AML-193 (cell line): ENCODE data around the gene AFAP1.

Experiments used
- DNase-seq, 2 experiments: peaks; one replicate each; lab custom pipeline; 2025; lab: John Stamatoyannopoulos, UW

AFAP1 gene

GRCh38 chr4:7915875-7916242, 23.8 kb downstream of the AFAP1 start:
- DNase-seq, result no peak

GRCh38 chr4:7912826-7913225, 26.8 kb downstream of the AFAP1 start:
- no peak for DNase-seq

- DNase-seq, result no peak
Observed at GRCh38 chr4:7910952-7911578, 28.6 kb downstream of the AFAP1 start.

GRCh38 chr4:7910263-7910896, 29.3 kb downstream of the AFAP1 start:
- DNase-seq, result no peak

GRCh38 chr4:7909463-7910262, 30.0 kb downstream of the AFAP1 start:
- no peak for DNase-seq

- no peak for DNase-seq
Observed at GRCh38 chr4:7908668-7909067, 31.0 kb downstream of the AFAP1 start.

GRCh38 chr4:7907142-7907541, 32.5 kb downstream of the AFAP1 start:
- DNase-seq, result no peak

- no peak for DNase-seq
Observed at GRCh38 chr4:7906171-7906701, 33.4 kb downstream of the AFAP1 start.

- no peak for DNase-seq
Observed at GRCh38 chr4:7904952-7905915, 34.4 kb downstream of the AFAP1 start.

- no peak for DNase-seq
Observed at GRCh38 chr4:7903791-7904516, 35.7 kb downstream of the AFAP1 start.

GRCh38 chr4:7902826-7903225, 36.8 kb downstream of the AFAP1 start:
- DNase-seq, result no peak

- no peak for DNase-seq
Observed at GRCh38 chr4:7902101-7902553, 37.5 kb downstream of the AFAP1 start.

- no peak for DNase-seq
Observed at GRCh38 chr4:7901311-7901885, 38.3 kb downstream of the AFAP1 start.

- no peak for DNase-seq
Observed at GRCh38 chr4:7900334-7900909, 39.2 kb downstream of the AFAP1 start.

GRCh38 chr4:7899184-7899869, 40.3 kb downstream of the AFAP1 start:
- no peak for DNase-seq

- DNase-seq, result no peak
Observed at GRCh38 chr4:7898385-7898784, 41.3 kb downstream of the AFAP1 start.

GRCh38 chr4:7897811-7898210, 41.9 kb downstream of the AFAP1 start:
- no peak for DNase-seq

- DNase-seq, result no peak
Observed at GRCh38 chr4:7894677-7895181, 44.9 kb downstream of the AFAP1 start.

- DNase-seq, result no peak
Observed at GRCh38 chr4:7894098-7894676, 45.5 kb downstream of the AFAP1 start.
